HG02840 (cell line): ENCODE data around the gene OTOP3.
"Not testable (repeated sequence)": the region's sequence is repeated elsewhere in the genome, so short reads cannot be mapped to it uniquely, and the experiment has no call there.

ENCODE experiments used
- ATAC-seq: cut with Tn5 transposase; IDR thresholded peaks from one replicate; pipeline ENCODE4 v1.9.1; 2021; ENCODE audit warnings: mild to moderate bottlenecking, moderate library complexity, moderate number of reproducible peaks; ENCODE audit not compliant: unreplicated experiment, low FRiP score

The OTOP3 gene

GRCh38 chr17:74957935-74958740, 22.4 kb downstream of the OTOP3 start:
- ATAC-seq, result no peak

- ATAC-seq, result no peak
These were observed 24.3 kb downstream of the OTOP3 start for GRCh38 chr17:74959826-74960515.

GRCh38 chr17:74960570-74961342, 25.1 kb downstream of the OTOP3 start:
- no peak for ATAC-seq

GRCh38 chr17:74961657-74962350, 26.1 kb downstream of the OTOP3 start:
- ATAC-seq, result no peak

- ATAC-seq, result no peak
These were observed 27.1 kb downstream of the OTOP3 start for GRCh38 chr17:74962622-74963394.

GRCh38 chr17:74963656-74964055, 28.0 kb downstream of the OTOP3 start:
- no peak for ATAC-seq

- ATAC-seq, result no peak
These were observed 28.6 kb downstream of the OTOP3 start for GRCh38 chr17:74964246-74964761.

- no peak for ATAC-seq
These were observed 29.4 kb downstream of the OTOP3 start for GRCh38 chr17:74964988-74965622.

- ATAC-seq, result no peak
These were observed 32.7 kb downstream of the OTOP3 start for GRCh38 chr17:74968361-74968780.

- not testable (repeated sequence) for ATAC-seq
These were observed 33.8 kb downstream of the OTOP3 start for GRCh38 chr17:74969501-74969900.

- ATAC-seq, result no peak
These were observed 34.7 kb downstream of the OTOP3 start for GRCh38 chr17:74970395-74970794.

- ATAC-seq, result no peak
These were observed 35.6 kb downstream of the OTOP3 start for GRCh38 chr17:74971069-74971841.

- ATAC-seq, result no peak
These were observed 36.1 kb downstream of the OTOP3 start for GRCh38 chr17:74971842-74972106.

- no peak for ATAC-seq
These were observed 36.6 kb downstream of the OTOP3 start, which contains the start of gene HID1 for GRCh38 chr17:74972107-74972972. Gene HID1 (minus strand): TSS chr17:74972759. CDS start chr17:74972656, 103 bp downstream.

GRCh38 chr17:74972973-74973328, 37.3 kb downstream of the OTOP3 start:
- no peak for ATAC-seq

GRCh38 chr17:74975943-74976342, 40.2 kb downstream of the OTOP3 start:
- ATAC-seq, result no peak

- no peak for ATAC-seq
These were observed 42.1 kb downstream of the OTOP3 start for GRCh38 chr17:74977802-74978201.

GRCh38 chr17:74978240-74978639, 42.5 kb downstream of the OTOP3 start:
- no peak for ATAC-seq
